Adrenal gland (tissue), 12 donors: ENCODE results near the gene PRIMA1. TPM values are rescaled to one million over a fixed set of nuclear protein-coding genes. Genes with fewer than 3 reads are reported as not detected.

ENCODE experiments used
- DNase-seq, 7 donors: peaks; one replicate each; pipeline ENCODE4 v3.0.0-alpha.2; 2019 to 2020
- H3K27ac ChIP-seq, 5 donors: fragments of 200-600 bp; sonication (generic) in 4 of 5; 1 replicate in 3 of 5; 2 replicates in 2 of 5; pipeline versions ENCODE4 v1.5.1 to v1.8.0; 2016 to 2020; ENCODE audit warnings: mild to moderate bottlenecking in 1 of 5
- H3K27me3 ChIP-seq: fragments of 200-600 bp; 2 replicates; pipeline ENCODE4 v1.8.0; 2021
- H3K36me3 ChIP-seq, 2 donors: fragments of 200-600 bp; replicated peaks in 1 of 2; 1 replicate in 1 of 2; 2 replicates in 1 of 2; pipeline versions ENCODE4 v1.5.1 to v1.8.0; 2018 to 2022
- H3K4me1 ChIP-seq, 2 donors: fragments of 200-600 bp; replicated peaks in 1 of 2; 1 replicate in 1 of 2; 2 replicates in 1 of 2; pipeline versions ENCODE4 v1.5.1 to v1.8.0; 2018 to 2021
- H3K4me3 ChIP-seq, 4 donors: fragments of 200-600 bp; sonication (generic) in 3 of 4; one replicate each; pipeline ENCODE4 v1.5.1; 2016 to 2018
- H3K9me3 ChIP-seq, 3 donors: fragments of 200-600 bp; sonication (generic) in 1 of 3; replicated peaks in 1 of 3; 1 replicate in 2 of 3; 2 replicates in 1 of 3; pipeline versions ENCODE4 v1.5.1 to v1.8.0; 2016 to 2021
- POLR2A ChIP-seq, 2 donors: fragments of 450-650 bp; IDR thresholded peaks; one replicate each; pipeline ENCODE4 v1.6.1; 2017; ENCODE audit warnings: antibody characterized with exemption in 2 of 2, mild to moderate bottlenecking in 2 of 2, moderate library complexity in 1 of 2
- WGBS, 4 donors: extraction: QIAGEN DNeasy Blood & Tissue Kit in 2 of 4; methylation state at CpG; one replicate each; pipeline versions ENCODE4 v1.1.5 to v1.1.7; 2013 to 2017; 5-methylcytosine and 5-hydroxymethylcytosine counted together
- intact Hi-C, 2 donors: fragments of 100-400 bp; cut with DNase I; formaldehyde crosslinking; loops; one replicate each; pipeline versions ENCODE4 v1.14.1 to v1.15.0; 2022 to 2023
- polyA plus RNA-seq, 3 donors: library from polyadenylated mRNA; stranded (reverse); fragments of 200-250 nt in 2 of 3; fragments of 350-450 nt in 1 of 3; fragmentation: Illumina TruSeq in 1 of 3; extraction: RNeasy Lipid Tissue Mini Kit (QIAGEN cat#74804) in 1 of 3; gene quantifications; one replicate each; pipeline ENCODE4 v1.2.3, GENCODE V29; 2013 to 2014
- total RNA-seq, 9 donors: library from RNA; depleted of rRNA in 4 of 9; stranded (reverse); fragments of >200 nt in 4 of 9; fragments of 120-200 nt in 1 of 9; fragmentation: NEBNext Ultra II Directional in 1 of 9; extraction: Animal tissue kit (Norgen Biotek cat#: 25700) in 1 of 9; gene quantifications; one replicate each; pipeline versions ENCODE4 v1.1.0 to v1.2.4, GENCODE V29; 2013 to 2023
- TF ChIP-seq, protein P1 (sequence below), 6 experiments: fragments of 450-650 bp in 4 of 6; fragments of 200-600 bp in 2 of 6; sonication (generic) in 1 of 6; IDR thresholded peaks; 1 replicate in 5 of 6; 2 replicates in 1 of 6; pipeline versions ENCODE4 v1.5.1 to v1.8.0; 2016 to 2021; ENCODE audit warnings: antibody characterized with exemption in 6 of 6, mild to moderate bottlenecking in 2 of 6, moderate library complexity in 1 of 6
- donor health status: healthy with polysubstance abuse.
- donor health status: Bipolar disorder and iron deficiency.
- donor health status: DM: yes; HTN: yes; CAD: no.
- donor health status: DM: no; HTN: no; CAD: no.
- donor health status: DM: no; HTN: no; CAD: no.
- donor health status: DM: yes; HTN: yes; CAD: no.

PRIMA1 gene
- total and polyA plus RNA-seq, 12 donors: 0.47 to 4.7 (median 1.7) TPM; not detected in 1

DNA sequence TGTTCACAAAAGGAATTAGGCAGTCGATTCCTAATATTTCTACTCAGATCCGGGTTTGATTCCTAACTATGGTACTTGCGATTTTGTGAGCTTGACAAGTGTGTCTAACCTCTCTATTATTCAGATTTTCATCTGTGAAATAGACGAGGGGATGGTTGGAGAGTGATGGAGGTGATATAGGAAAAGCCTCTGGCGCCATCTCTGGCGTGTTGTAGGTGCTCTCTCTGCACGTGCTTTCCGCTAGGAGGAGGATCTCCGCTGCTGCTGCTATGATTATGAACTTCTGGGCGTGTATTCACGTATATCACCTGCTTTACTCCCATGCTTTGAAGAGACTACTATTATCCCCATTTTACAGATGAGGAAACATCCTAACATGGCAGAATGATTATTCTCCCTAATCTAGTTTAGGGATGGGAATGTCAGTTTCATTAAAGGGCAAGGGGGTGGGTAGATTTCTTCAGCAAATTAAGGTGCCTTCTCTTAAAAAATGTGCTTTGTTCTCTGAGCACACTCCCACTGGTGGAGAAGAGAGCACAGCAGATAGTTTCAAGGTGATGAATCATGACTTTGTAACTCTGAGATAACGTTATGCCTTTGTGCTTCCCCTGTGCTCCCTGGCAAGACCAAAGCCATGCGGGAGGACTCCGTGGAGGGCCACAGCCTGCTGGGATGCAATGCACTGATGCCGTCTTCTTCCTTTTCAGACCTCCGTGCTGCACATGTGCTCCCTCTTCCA lies 97.1 kb downstream of the PRIMA1 start:
- no peak for DNase-seq
- no peaks in the 10 kb centered on the region for H3K9me3 ChIP-seq
- intact Hi-C loops: no loop called here
- H3K27ac ChIP-seq: no peak overlapping the region
- H3K4me3 ChIP-seq: no peak overlapping the region
- no peaks in the 10 kb centered on the region for H3K4me1 ChIP-seq
- no peaks in the 10 kb centered on the region for H3K36me3 ChIP-seq
- WGBS, 4 donors: 77 to 83% (median 82%) methylated on average over 16 of the region's 16 CpGs
- H3K27me3 ChIP-seq: no peaks in the 10 kb centered on the region
- TF ChIP-seq, protein P1, sequence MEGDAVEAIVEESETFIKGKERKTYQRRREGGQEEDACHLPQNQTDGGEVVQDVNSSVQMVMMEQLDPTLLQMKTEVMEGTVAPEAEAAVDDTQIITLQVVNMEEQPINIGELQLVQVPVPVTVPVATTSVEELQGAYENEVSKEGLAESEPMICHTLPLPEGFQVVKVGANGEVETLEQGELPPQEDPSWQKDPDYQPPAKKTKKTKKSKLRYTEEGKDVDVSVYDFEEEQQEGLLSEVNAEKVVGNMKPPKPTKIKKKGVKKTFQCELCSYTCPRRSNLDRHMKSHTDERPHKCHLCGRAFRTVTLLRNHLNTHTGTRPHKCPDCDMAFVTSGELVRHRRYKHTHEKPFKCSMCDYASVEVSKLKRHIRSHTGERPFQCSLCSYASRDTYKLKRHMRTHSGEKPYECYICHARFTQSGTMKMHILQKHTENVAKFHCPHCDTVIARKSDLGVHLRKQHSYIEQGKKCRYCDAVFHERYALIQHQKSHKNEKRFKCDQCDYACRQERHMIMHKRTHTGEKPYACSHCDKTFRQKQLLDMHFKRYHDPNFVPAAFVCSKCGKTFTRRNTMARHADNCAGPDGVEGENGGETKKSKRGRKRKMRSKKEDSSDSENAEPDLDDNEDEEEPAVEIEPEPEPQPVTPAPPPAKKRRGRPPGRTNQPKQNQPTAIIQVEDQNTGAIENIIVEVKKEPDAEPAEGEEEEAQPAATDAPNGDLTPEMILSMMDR (IDR thresholded peaks at IDR 0.05): no peak
- TF ChIP-seq POLR2A (IDR thresholded peaks at IDR 0.05): no peak

GRCh38 chr14:93690146-93690545 lies 98.1 kb downstream of the PRIMA1 start:
- 75 to 83% (median 81%) methylated on average over 6 of the region's 6 CpGs for WGBS, 4 donors
- no peak for DNase-seq
- Histone ChIP-seq H3K4me1 (no peaks in the 10 kb centered on the region), H3K36me3 (no peaks in the 10 kb centered on the region), H3K4me3 (no peak overlapping the region), H3K27ac (no peak overlapping the region), H3K27me3 (no peaks in the 10 kb centered on the region), H3K9me3 (no peaks in the 10 kb centered on the region)
- TF ChIP-seq, protein P1 (IDR thresholded peaks at IDR 0.05): no peak
- TF ChIP-seq POLR2A (IDR thresholded peaks at IDR 0.05): no peak
- intact Hi-C loops: no loop called here

GRCh38 chr14:93688820-93689219 lies 99.5 kb downstream of the PRIMA1 start:
- Histone ChIP-seq H3K4me1 (no peaks in the 10 kb centered on the region), H3K9me3 (no peaks in the 10 kb centered on the region), H3K27ac (no peak overlapping the region), H3K27me3 (no peaks in the 10 kb centered on the region), H3K4me3 (no peak overlapping the region), H3K36me3 (no peaks in the 10 kb centered on the region)
- TF ChIP-seq, protein P1 (IDR thresholded peaks at IDR 0.05): no peak
- TF ChIP-seq POLR2A (IDR thresholded peaks at IDR 0.05): no peak
- intact Hi-C loops: no loop called here
- DNase-seq: no peak
- 62 to 80% (median 70%) methylated on average over 4 of the region's 4 CpGs for WGBS, 4 donors

GRCh38 chr14:93688239-93688666 lies 100.0 kb downstream of the PRIMA1 start:
- intact Hi-C loops: no loop called here
- no peaks in the 10 kb centered on the region for H3K27me3 ChIP-seq
- no peaks in the 10 kb centered on the region for H3K36me3 ChIP-seq
- H3K27ac ChIP-seq: no peak overlapping the region
- no peak for TF ChIP-seq POLR2A (IDR thresholded peaks at IDR 0.05)
- TF ChIP-seq, protein P1 (IDR thresholded peaks at IDR 0.05): no peak
- H3K4me1 ChIP-seq: no peaks in the 10 kb centered on the region
- WGBS, 4 donors: 51 to 66% (median 64%) methylated on average over 5 of the region's 5 CpGs
- H3K9me3 ChIP-seq: no peaks in the 10 kb centered on the region
- DNase-seq: no peak
- H3K4me3 ChIP-seq: no peak overlapping the region
